Endothelial cell of umbilical vein (primary cell): Measurements from ENCODE around the gene PI4K2B. TPM values are rescaled to one million over a fixed set of nuclear protein-coding genes. Genes with fewer than 3 reads are reported as not detected.

Source experiments
- polyA plus RNA-seq, 4 experiments: library from polyadenylated mRNA; depleted of rRNA in 3 of 4; stranded (reverse) in 3 of 4; unstranded in 1 of 4; fragments of >200 nt; gene quantifications; 2 replicates each; pipeline versions ENCODE4 v1.2.1 to v1.2.3, GENCODE V29; 2011 to 2012; ENCODE audit warnings: missing spikeins in 1 of 4
- small RNA-seq: library from RNA; depleted of rRNA; stranded (forward); fragments of <200 nt; gene quantifications from one replicate; pipeline ENCODE3, GENCODE V24; 2012; ENCODE audit warnings: low replicate concordance, low read depth; ENCODE audit not compliant: insufficient read depth, insufficient read length
- total RNA-seq: library from RNA; stranded (reverse); gene quantifications from 2 replicates; pipeline ENCODE4 v1.2.3, GENCODE V29; 2021

PI4K2B gene
- total and polyA plus RNA-seq, 2 donors (not counting 3 experiments of a cell fraction or from before 2014, with no cell fraction given), result 3.5 to 19.3 TPM

Small RNA genes lying within 50 kb of the gene (small RNA-seq; reads per million reads assigned to genes)
- not detected for gene RF00004

Other genes starting within 250 kb of the PI4K2B start
- not detected in 2 replicates for gene LGI2, start 203.1 kb upstream of the PI4K2B start, total RNA-seq
- not detected in 2 replicates for gene LGI2, start 203.1 kb upstream of the PI4K2B start, polyA plus RNA-seq
- 5.8 and 8.3 TPM in 2 replicates for gene SEPSECS, start 73.6 kb upstream of the PI4K2B start, total RNA-seq
- 2.2 and 2.8 TPM in 2 replicates for gene SEPSECS, start 73.6 kb upstream of the PI4K2B start, polyA plus RNA-seq
- 9.9 and 10.9 TPM in 2 replicates for gene ZCCHC4, start 78.7 kb downstream of the PI4K2B start, total RNA-seq
- gene ZCCHC4, start 78.7 kb downstream of the PI4K2B start, polyA plus RNA-seq, result 6.6 TPM in 2 replicates
- 23.5 and 32.1 TPM in 2 replicates for gene ANAPC4, start 143.2 kb downstream of the PI4K2B start, total RNA-seq
- gene ANAPC4, start 143.2 kb downstream of the PI4K2B start, polyA plus RNA-seq, result 4.9 and 7.6 TPM in 2 replicates